MCF 10A (cell line): ENCODE measurements around the gene LTB. TPM values are rescaled to one million over a fixed set of nuclear protein-coding genes. Genes with fewer than 3 reads are reported as not detected.
"Not testable (repeated sequence)": the region's sequence is repeated elsewhere in the genome, so short reads cannot be mapped to it uniquely, and the experiment has no call there.

Experiments used
- BruUV-seq: library from RNA; stranded (reverse); fragments of 400-500 nt; replicated peaks from 2 replicates; lab custom pipeline; 2021; lab: Mats Ljungman, UMichigan
- CTCF ChIA-PET: fragments of 300-600 bp; sonication (Branson Sonifier 250); formaldehyde crosslinking; extraction: SDS; loops from one replicate; lab custom pipeline; 2021; ENCODE audit warnings: antibody characterized with exemption, inconsistent platforms; lab: Yijun Ruan, JAX
- POLR2A ChIA-PET: fragments of 300-600, 350-650 bp; sonication (Branson Sonifier 250); formaldehyde crosslinking; extraction: SDS; loops from one replicate; lab custom pipeline; 2020; ENCODE audit warnings: antibody characterized with exemption, inconsistent platforms; lab: Yijun Ruan, JAX
- DNase-seq: peaks from one replicate; pipeline ENCODE4 v3.0.0-alpha.2; 2018; ENCODE audit not compliant: unreplicated experiment
- H3K27ac Mint-ChIP-seq: one replicate; pipeline ENCODE4 v1.8.0; 2022; ENCODE audit warnings: mild to moderate bottlenecking, low read depth, mixed read lengths; ENCODE audit not compliant: unreplicated experiment
- H3K27me3 Mint-ChIP-seq: one replicate; pipeline ENCODE4 v1.8.0; 2022; ENCODE audit warnings: mixed read lengths; ENCODE audit not compliant: insufficient read depth, unreplicated experiment
- H3K36me3 Mint-ChIP-seq: one replicate; pipeline ENCODE4 v1.8.0; 2022; ENCODE audit warnings: mild to moderate bottlenecking, moderate library complexity, mixed read lengths; ENCODE audit not compliant: insufficient read depth, unreplicated experiment
- H3K4me1 Mint-ChIP-seq: one replicate; pipeline ENCODE4 v1.8.0; 2022; ENCODE audit warnings: mixed read lengths; ENCODE audit not compliant: insufficient read depth, unreplicated experiment
- H3K4me3 Mint-ChIP-seq: one replicate; pipeline ENCODE4 v1.8.0; 2022; ENCODE audit warnings: mild to moderate bottlenecking, moderate library complexity, mixed read lengths; ENCODE audit not compliant: unreplicated experiment
- H3K9me3 Mint-ChIP-seq: one replicate; pipeline ENCODE4 v1.8.0; 2022; ENCODE audit warnings: mixed read lengths; ENCODE audit not compliant: unreplicated experiment
- intact Hi-C: fragments of 100-400 bp; cut with micrococcal nuclease; formaldehyde crosslinking; loops from 2 replicates; pipeline ENCODE4 v1.14.1; 2022
- total RNA-seq: library from RNA; stranded (reverse); gene quantifications from 2 replicates; pipeline ENCODE4 v1.2.3, GENCODE V29; 2022
- TF ChIP-seq, protein P1 (sequence below): fragments of 200-600 bp; IDR thresholded peaks from one replicate; pipeline ENCODE4 v1.8.0; 2022; ENCODE audit warnings: antibody characterized with exemption, mild to moderate bottlenecking; ENCODE audit not compliant: unreplicated experiment

LTB gene
- total RNA-seq, 1 experiment from 2014 or later = 0.37 TPM

GRCh38 chr6:31556307-31556706 is 25.9 kb downstream of the LTB start:
- peaks cover 20% of the 10 kb centered on the region for H3K4me1 Mint-ChIP-seq
- TF ChIP-seq, protein P1, sequence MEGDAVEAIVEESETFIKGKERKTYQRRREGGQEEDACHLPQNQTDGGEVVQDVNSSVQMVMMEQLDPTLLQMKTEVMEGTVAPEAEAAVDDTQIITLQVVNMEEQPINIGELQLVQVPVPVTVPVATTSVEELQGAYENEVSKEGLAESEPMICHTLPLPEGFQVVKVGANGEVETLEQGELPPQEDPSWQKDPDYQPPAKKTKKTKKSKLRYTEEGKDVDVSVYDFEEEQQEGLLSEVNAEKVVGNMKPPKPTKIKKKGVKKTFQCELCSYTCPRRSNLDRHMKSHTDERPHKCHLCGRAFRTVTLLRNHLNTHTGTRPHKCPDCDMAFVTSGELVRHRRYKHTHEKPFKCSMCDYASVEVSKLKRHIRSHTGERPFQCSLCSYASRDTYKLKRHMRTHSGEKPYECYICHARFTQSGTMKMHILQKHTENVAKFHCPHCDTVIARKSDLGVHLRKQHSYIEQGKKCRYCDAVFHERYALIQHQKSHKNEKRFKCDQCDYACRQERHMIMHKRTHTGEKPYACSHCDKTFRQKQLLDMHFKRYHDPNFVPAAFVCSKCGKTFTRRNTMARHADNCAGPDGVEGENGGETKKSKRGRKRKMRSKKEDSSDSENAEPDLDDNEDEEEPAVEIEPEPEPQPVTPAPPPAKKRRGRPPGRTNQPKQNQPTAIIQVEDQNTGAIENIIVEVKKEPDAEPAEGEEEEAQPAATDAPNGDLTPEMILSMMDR = no peak
- peaks cover 56% of the 10 kb centered on the region for H3K36me3 Mint-ChIP-seq
- POLR2A ChIA-PET = interaction anchor here (0.6 to 1.1 kb wide), 4 partner anchors 10 to 95 kb away, joined by 3 read pairs; partner anchors contain the start of genes ATP6V1G2 and DDX39B
- CTCF ChIA-PET = interaction anchor here (0.6 kb wide), 2 partner anchors 43 to 243 kb away, joined by 3 read pairs; no protein-coding TSS in a partner anchor
- no peaks in the 10 kb centered on the region for H3K9me3 Mint-ChIP-seq
- no TSS peak for BruUV-seq
- H3K27me3 Mint-ChIP-seq = no peaks in the 10 kb centered on the region
- H3K27ac Mint-ChIP-seq = no peak overlapping the region
- intact Hi-C loops = no loop called here
- no peak overlapping the region for H3K4me3 Mint-ChIP-seq
- no peak for DNase-seq

- H3K9me3 Mint-ChIP-seq, BruUV-seq, intact Hi-C loops, H3K27ac Mint-ChIP-seq, H3K4me1 Mint-ChIP-seq, H3K4me3 Mint-ChIP-seq, H3K27me3 Mint-ChIP-seq: not testable (repeated sequence)
- peak; percentile 61 for DNase-seq
- CTCF ChIA-PET = interaction anchor here (0.6 to 2.5 kb wide), 6 partner anchors 24 to 100 kb away, joined by 3 to 21 read pairs (median 4); partner anchors contain the start of gene TNF
- POLR2A ChIA-PET = interaction anchor here (0.6 to 1.8 kb wide), 6 partner anchors 9 to 100 kb away, joined by 3 to 6 read pairs (median 4); no protein-coding TSS in a partner anchor
- peaks cover 48% of the 10 kb centered on the region for H3K36me3 Mint-ChIP-seq
These were observed 30.9 kb downstream of the LTB start for GRCh38 chr6:31551371-31551770.

DNA sequence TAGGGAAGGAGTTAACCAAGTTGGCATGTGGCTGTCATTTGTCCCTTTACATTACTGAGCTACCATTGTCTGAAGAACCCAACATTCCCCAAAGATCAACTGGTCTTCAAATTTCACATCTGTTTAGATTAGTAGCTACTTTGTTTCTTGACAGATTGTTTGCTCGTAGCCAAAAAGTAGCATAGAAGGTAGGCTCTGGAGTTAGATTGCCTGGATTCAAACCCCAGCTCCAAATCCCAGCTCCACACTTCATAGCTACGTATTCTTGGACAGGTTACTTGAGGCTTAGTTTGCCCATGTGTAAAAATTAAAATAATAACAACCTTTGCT is 33.7 kb downstream of the LTB start:
- no peaks in the 10 kb centered on the region for H3K9me3 Mint-ChIP-seq
- H3K4me1 Mint-ChIP-seq = peaks cover 18% of the 10 kb centered on the region
- CTCF ChIA-PET = interaction anchor here (0.6 to 7.6 kb wide), 6 partner anchors 22 to 337 kb away, joined by 3 to 160 read pairs (median 4); no protein-coding TSS in a partner anchor
- no TSS peak for BruUV-seq
- DNase-seq = no peak
- H3K27ac Mint-ChIP-seq = no peak overlapping the region
- H3K4me3 Mint-ChIP-seq = peak overlapping the region; percentile 75
- POLR2A ChIA-PET = interaction anchor here (0.6 to 1.7 kb wide), 8 partner anchors 15 to 424 kb away, joined by 3 to 5 read pairs (median 3); partner anchors contain the start of genes BAG6 and DXO
- TF ChIP-seq, protein P1 = no peak
- intact Hi-C loops = loop anchor here (5.0 to 10.0 kb wide), 2 partner anchors 34 to 226 kb away; partner anchors contain the start of genes LTB and VWA7
- H3K36me3 Mint-ChIP-seq = peaks cover 46% of the 10 kb centered on the region
- no peaks in the 10 kb centered on the region for H3K27me3 Mint-ChIP-seq

DNA sequence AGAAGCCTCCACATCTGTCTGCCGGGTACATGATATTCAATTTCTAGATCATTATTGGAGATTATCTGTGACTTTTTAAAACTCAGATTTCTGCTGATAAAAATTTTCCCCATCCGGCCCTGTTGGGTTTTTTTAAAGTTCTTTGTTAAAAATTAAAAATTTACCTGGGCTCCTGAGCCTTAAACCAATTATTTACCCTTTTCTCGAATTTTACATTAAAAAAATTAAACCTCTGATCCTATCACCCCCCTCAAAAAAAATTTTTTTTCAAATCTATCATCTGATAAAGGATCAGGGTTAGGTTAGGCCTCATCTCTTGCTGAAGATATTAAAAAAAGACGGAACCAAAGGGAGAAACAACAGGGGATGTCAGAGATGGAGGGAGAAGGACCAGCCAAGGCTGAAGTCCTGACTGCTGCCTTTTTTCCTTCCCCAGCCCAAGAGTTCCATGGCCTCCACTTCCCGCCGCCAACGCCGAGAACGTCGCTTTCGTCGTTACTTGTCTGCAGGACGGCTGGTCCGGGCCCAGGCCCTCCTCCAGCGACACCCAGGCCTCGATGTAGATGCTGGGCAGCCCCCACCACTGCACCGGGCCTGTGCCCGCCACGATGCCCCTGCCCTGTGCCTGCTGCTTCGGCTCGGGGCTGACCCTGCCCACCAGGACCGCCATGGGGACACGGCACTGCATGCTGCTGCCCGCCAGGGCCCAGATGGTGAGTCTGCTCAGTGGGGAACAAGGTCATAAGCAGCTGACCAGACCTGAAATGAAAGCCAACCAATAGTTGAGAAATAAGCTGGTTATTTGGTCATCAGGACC is 34.3 kb downstream of the LTB start:
- TSS peak; percentile 62 for BruUV-seq
- TF ChIP-seq, protein P1 = no peak
- Mint-ChIP-seq H3K4me1 (peaks cover 18% of the 10 kb centered on the region), H3K9me3 (no peaks in the 10 kb centered on the region), H3K36me3 (peaks cover 41% of the 10 kb centered on the region), H3K27ac (peak overlapping the region; percentile 57), H3K4me3 (peak overlapping the region; percentile 75), H3K27me3 (no peaks in the 10 kb centered on the region)
- no peak for DNase-seq
- ChIA-PET CTCF (interaction anchor here (0.6 to 7.6 kb wide), 7 partner anchors 29 to 657 kb away, joined by 3 to 160 read pairs (median 4); no protein-coding TSS in a partner anchor), POLR2A (interaction anchor here (0.6 to 3.1 kb wide), 26 partner anchors 10 to 1771 kb away, joined by 3 to 18 read pairs (median 4); partner anchors contain the start of genes BAG6, C6orf47 and DXO)
- intact Hi-C loops = loop anchor here (2.0 to 10.0 kb wide), 3 partner anchors 34 to 227 kb away; partner anchors contain the start of genes BAG6, LTB and VWA7
